Natural killer cell (primary cell): ENCODE results near the gene SLC25A43. TPM values are rescaled to one million over a fixed set of nuclear protein-coding genes. Genes with fewer than 3 reads are reported as not detected.

Source experiments
- ATAC-seq, 3 donors: fragments of 150-1000 bp in 2 of 3; fragments of 200-7000 bp in 1 of 3; cut with Tn5 transposase; 1 replicate in 1 of 3; 2 replicates in 2 of 3; pipeline ENCODE4 v1.10.0; 2021; ENCODE audit warnings: mild to moderate bottlenecking in 2 of 3, moderate library complexity in 2 of 3
- DNase-seq, 2 donors: peaks; one replicate each; pipeline versions ENCODE4 v3.0.0 to v3.0.0-alpha.2; 2013 to 2021; ENCODE audit warnings: mixed read lengths in 1 of 2
- H3K27ac ChIP-seq: one replicate; pipeline ENCODE4 v1.5.1; 2013; ENCODE audit warnings: mild to moderate bottlenecking, low read length
- H3K27me3 ChIP-seq: one replicate; pipeline ENCODE4 v1.6.1; 2013; ENCODE audit warnings: low read length; ENCODE audit not compliant: control insufficient read depth, insufficient read depth
- H3K36me3 ChIP-seq: one replicate; pipeline ENCODE4 v1.6.1; 2013; ENCODE audit warnings: low read length; ENCODE audit not compliant: control insufficient read depth, insufficient read depth
- H3K4me1 ChIP-seq: one replicate; pipeline ENCODE4 v1.6.1; 2013; ENCODE audit warnings: low read length; ENCODE audit not compliant: control insufficient read depth, insufficient read depth
- H3K4me3 ChIP-seq: one replicate; pipeline ENCODE4 v1.5.1; 2013; ENCODE audit warnings: low read length
- H3K9me3 ChIP-seq: one replicate; pipeline ENCODE4 v1.6.1; 2013; ENCODE audit warnings: low read length; ENCODE audit not compliant: control insufficient read depth, insufficient read depth
- H3K27ac Mint-ChIP-seq, 2 donors: one replicate each; pipeline ENCODE4 v1.8.0; 2022; ENCODE audit warnings: mild to moderate bottlenecking in 2 of 2, mixed read lengths in 2 of 2, moderate library complexity in 1 of 2
- H3K27me3 Mint-ChIP-seq, 2 donors: one replicate each; pipeline ENCODE4 v1.8.0; 2022; ENCODE audit warnings: low read depth in 2 of 2, mixed read lengths in 2 of 2
- H3K36me3 Mint-ChIP-seq: one replicate; pipeline ENCODE4 v1.8.0; 2022; ENCODE audit warnings: mixed read lengths
- H3K4me1 Mint-ChIP-seq, 2 donors: one replicate each; pipeline ENCODE4 v1.8.0; 2022; ENCODE audit warnings: mixed read lengths in 2 of 2
- H3K4me3 Mint-ChIP-seq: one replicate; pipeline ENCODE4 v1.8.0; 2022; ENCODE audit warnings: mild to moderate bottlenecking, moderate library complexity, mixed read lengths
- H3K9me3 Mint-ChIP-seq, 2 donors: one replicate each; pipeline ENCODE4 v1.8.0; 2022; ENCODE audit warnings: mixed read lengths in 2 of 2
- CTCF ChIP-seq: fragments of 200-600 bp; IDR thresholded peaks from one replicate; pipeline ENCODE4 v1.8.0; 2022; ENCODE audit warnings: antibody characterized with exemption
- WGBS: methylation state at CpG from one replicate; pipeline ENCODE4 v1.1.7; 2013; ENCODE audit warnings: missing lambda C conversion rate; ENCODE audit not compliant: insufficient coverage; 5-methylcytosine and 5-hydroxymethylcytosine counted together
- intact Hi-C: fragments of 100-400 bp; cut with micrococcal nuclease; formaldehyde crosslinking; loops from one replicate; pipeline ENCODE4 v1.14.2; 2022
- total RNA-seq, 4 donors: library from RNA; stranded (reverse); fragments of 120-200 nt in 1 of 4; gene quantifications; one replicate each; pipeline versions ENCODE4 v1.2.3 to v1.2.4, GENCODE V29; 2013 to 2022

Gene SLC25A43
- total RNA-seq, 3 donors from 2014 or later (not counting 1 experiment from before 2014, with no cell fraction given), result 5.4 to 7.3 (median 6.4) TPM

GRCh38 chrX:119501511-119502148 lies 102.5 kb downstream of the SLC25A43 start:
- 97% methylated on average over 7 of the region's 7 CpGs for WGBS
- no peaks in the 10 kb centered on the region for H3K36me3 Mint-ChIP-seq
- DNase-seq (no peak), ATAC-seq (no peak)
- no peak overlapping the region for H3K27ac Mint-ChIP-seq
- H3K4me1 Mint-ChIP-seq, result peaks cover 0 to 4% of the 10 kb centered on the region in 2 donors
- H3K36me3 ChIP-seq, result no peaks in the 10 kb centered on the region
- H3K27me3 ChIP-seq, result no peaks in the 10 kb centered on the region
- H3K9me3 Mint-ChIP-seq, result no peaks in the 10 kb centered on the region
- H3K27me3 Mint-ChIP-seq, result no peaks in the 10 kb centered on the region
- H3K27ac ChIP-seq, result no peak overlapping the region
- no peak overlapping the region for H3K4me3 ChIP-seq
- no peak for TF ChIP-seq CTCF
- no peak overlapping the region for H3K4me3 Mint-ChIP-seq
- intact Hi-C loops, result no loop called here
- H3K4me1 ChIP-seq, result peaks cover 7% of the 10 kb centered on the region
- H3K9me3 ChIP-seq, result no peaks in the 10 kb centered on the region

- peak in 1 of 3 donors; percentile 48 for ATAC-seq
- no peaks in the 10 kb centered on the region for H3K36me3 ChIP-seq
- Mint-ChIP-seq H3K4me1 (no peaks in the 10 kb centered on the region), H3K27me3 (no peaks in the 10 kb centered on the region), H3K27ac (no peak overlapping the region), H3K36me3 (no peaks in the 10 kb centered on the region), H3K4me3 (no peak overlapping the region), H3K9me3 (no peaks in the 10 kb centered on the region)
- no peaks in the 10 kb centered on the region for H3K9me3 ChIP-seq
- intact Hi-C loops, result no loop called here
- 74% methylated on average over 7 of the region's 11 CpGs for WGBS
- no peak overlapping the region for H3K27ac ChIP-seq
- no peaks in the 10 kb centered on the region for H3K27me3 ChIP-seq
- TF ChIP-seq CTCF, result no peak
- DNase-seq, result peak in 1 of 2 donors; percentile 66
- peaks cover 5% of the 10 kb centered on the region for H3K4me1 ChIP-seq
- no peak overlapping the region for H3K4me3 ChIP-seq
Observed at GRCh38 chrX:119502727-119503483, 103.8 kb downstream of the SLC25A43 start.

- Mint-ChIP-seq H3K27ac (no peak overlapping the region), H3K9me3 (no peaks in the 10 kb centered on the region), H3K4me3 (no peak overlapping the region), H3K36me3 (no peaks in the 10 kb centered on the region), H3K4me1 (no peaks in the 10 kb centered on the region), H3K27me3 (no peaks in the 10 kb centered on the region)
- intact Hi-C loops, result no loop called here
- DNase-seq (no peak), ATAC-seq (no peak)
- WGBS, result 100% methylated on average over 2 of the region's 2 CpGs
- Histone ChIP-seq H3K27ac (no peak overlapping the region), H3K9me3 (no peaks in the 10 kb centered on the region), H3K4me1 (peaks cover 5% of the 10 kb centered on the region), H3K27me3 (no peaks in the 10 kb centered on the region), H3K36me3 (no peaks in the 10 kb centered on the region), H3K4me3 (no peak overlapping the region)
- TF ChIP-seq CTCF, result no peak
Observed at GRCh38 chrX:119503484-119503861, 104.3 kb downstream of the SLC25A43 start.

Other genes starting within 250 kb of the SLC25A43 start
- gene PGRMC1, start 163.1 kb upstream of the SLC25A43 start, total RNA-seq, result 10 to 100 TPM; 11.5 to 13.6 (median 13.2) TPM
- gene SLC25A5, start 69.1 kb downstream of the SLC25A43 start, total RNA-seq, result 100 to 1,000 TPM; 148 to 182 (median 162) TPM
- gene STEEP1, start 166.1 kb downstream of the SLC25A43 start, total RNA-seq, result 10 to 100 TPM; 23.5 to 29.2 (median 23.8) TPM
- gene UBE2A, start 175.2 kb downstream of the SLC25A43 start, total RNA-seq, result 100 to 1,000 TPM in 1 of 3 donors, 10 to 100 TPM in 2; 88.4 to 125 (median 91.0) TPM
- gene NKRF, start 207.1 kb downstream of the SLC25A43 start, total RNA-seq, result 1 to 10 TPM; 6.7 to 9.2 (median 6.9) TPM